Smooth muscle cell (in vitro differentiated cells): ENCODE results near the gene ADAMTS2. TPM values are rescaled to one million over a fixed set of nuclear protein-coding genes. Genes with fewer than 3 reads are reported as not detected.

Source experiments
- DNase-seq: peaks from one replicate; lab custom pipeline; 2025; ENCODE audit not compliant: unreplicated experiment; lab: John Stamatoyannopoulos, UW
- H2AFZ ChIP-seq: fragments of 200-600 bp; sonication (generic); 2 replicates; pipeline ENCODE4 v1.6.0; 2016; ENCODE audit warnings: antibody characterized with exemption, low read depth, mild to moderate bottlenecking
- H3F3A ChIP-seq: fragments of 200-600 bp; sonication (generic); 2 replicates; pipeline ENCODE4 v1.6.0; 2017; ENCODE audit warnings: antibody characterized with exemption, low read depth
- H3K27ac ChIP-seq: fragments of 200-600 bp; sonication (generic); 2 replicates; pipeline ENCODE4 v1.5.1; 2016; ENCODE audit warnings: low read depth, mild to moderate bottlenecking
- H3K27me3 ChIP-seq: fragments of 200-600 bp; sonication (generic); 2 replicates; pipeline ENCODE4 v1.6.1; 2016; ENCODE audit warnings: low read depth, mild to moderate bottlenecking
- H3K36me3 ChIP-seq: fragments of 200-600 bp; sonication (generic); 2 replicates; pipeline ENCODE4 v1.5.1; 2016; ENCODE audit warnings: low read depth
- H3K4me1 ChIP-seq: fragments of 200-600 bp; sonication (generic); 2 replicates; pipeline ENCODE4 v1.5.1; 2016; ENCODE audit warnings: low read depth
- H3K4me2 ChIP-seq: fragments of 200-600 bp; sonication (generic); 2 replicates; pipeline ENCODE4 v1.6.0; 2016; ENCODE audit warnings: mild to moderate bottlenecking
- H3K4me3 ChIP-seq: fragments of 200-600 bp; sonication (generic); 2 replicates; pipeline ENCODE4 v1.5.1; 2016; ENCODE audit warnings: mild to moderate bottlenecking
- H3K79me2 ChIP-seq: fragments of 200-600 bp; sonication (generic); 2 replicates; pipeline ENCODE4 v1.6.0; 2016; ENCODE audit warnings: low read depth, mild to moderate bottlenecking
- H3K9ac ChIP-seq: fragments of 200-600 bp; sonication (generic); 2 replicates; pipeline ENCODE4 v1.6.0; 2016; ENCODE audit warnings: low read depth
- H3K9me3 ChIP-seq: fragments of 200-600 bp; sonication (generic); replicated peaks from 2 replicates; pipeline ENCODE4 v1.5.1; 2016; ENCODE audit warnings: low read depth
- H4K20me1 ChIP-seq: fragments of 200-600 bp; sonication (generic); 2 replicates; pipeline ENCODE4 v1.6.0; 2016; ENCODE audit warnings: low read depth
- WGBS: methylation state at CpG from one replicate; pipeline ENCODE4 v1.1.7; 2016; ENCODE audit warnings: low lambda C conversion rate; 5-methylcytosine and 5-hydroxymethylcytosine counted together
- polyA plus RNA-seq: library from polyadenylated mRNA; unstranded; fragments of >200 nt; fragmentation: Nextera tagmentation; extraction: Ambion mirVana; gene quantifications from 2 replicates; pipeline ENCODE4 v1.2.1, GENCODE V29; 2016
- total RNA-seq: library from RNA; depleted of rRNA; stranded (reverse); fragments of >200 nt; gene quantifications from 2 replicates; pipeline ENCODE4 v1.2.3, GENCODE V29; 2014
- TF ChIP-seq, protein P1 (sequence below): fragments of 200-600 bp; sonication (generic); IDR thresholded peaks from 2 replicates; pipeline ENCODE4 v1.5.1; 2017; ENCODE audit warnings: borderline replicate concordance, mild to moderate bottlenecking, antibody characterized with exemption; ENCODE audit not compliant: insufficient read depth, poor library complexity, severe bottlenecking

ADAMTS2 gene
- total and polyA plus RNA-seq, 2 experiments from 2014 or later = 22.8 to 37.5 TPM

DNA sequence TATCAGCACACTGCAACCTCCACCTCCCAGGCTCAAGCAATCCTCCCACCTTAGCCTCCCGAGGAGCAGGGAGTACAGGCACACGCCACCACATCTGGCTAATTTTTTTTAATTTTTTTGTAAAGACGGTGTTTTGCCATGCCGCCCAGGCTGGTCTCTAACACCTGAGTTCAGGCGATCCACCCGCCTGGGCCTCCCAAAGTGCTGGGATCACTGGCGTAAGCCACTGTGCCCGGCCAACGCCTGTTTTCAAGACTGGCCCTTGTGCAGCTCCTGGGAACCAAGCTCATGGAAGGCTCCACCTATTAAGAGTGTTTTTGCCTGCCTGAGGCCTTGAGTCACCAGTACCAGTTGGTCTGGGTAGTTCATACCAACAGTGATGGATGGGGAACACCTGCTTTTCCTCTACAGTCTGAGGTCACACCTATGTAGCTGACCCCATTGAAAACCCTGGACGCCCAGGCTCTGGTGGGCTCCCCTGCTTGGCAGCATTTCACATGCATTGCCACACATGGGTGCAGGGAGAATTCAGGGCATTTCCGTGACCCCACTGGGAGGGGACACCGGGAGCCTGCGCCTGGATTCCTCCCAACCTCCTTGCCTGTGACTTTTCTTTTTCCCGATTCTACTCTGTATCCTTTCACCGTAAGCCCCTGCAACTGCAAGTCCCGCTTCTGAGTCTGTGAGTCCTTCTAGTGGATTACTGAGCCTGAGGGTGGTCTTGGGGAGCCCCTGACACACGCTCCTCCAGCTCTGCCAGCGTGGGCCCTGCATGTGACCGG lies 221.6 kb downstream of the ADAMTS2 start:
- WGBS = 95% methylated on average over 19 of the region's 19 CpGs
- TF ChIP-seq, protein P1, sequence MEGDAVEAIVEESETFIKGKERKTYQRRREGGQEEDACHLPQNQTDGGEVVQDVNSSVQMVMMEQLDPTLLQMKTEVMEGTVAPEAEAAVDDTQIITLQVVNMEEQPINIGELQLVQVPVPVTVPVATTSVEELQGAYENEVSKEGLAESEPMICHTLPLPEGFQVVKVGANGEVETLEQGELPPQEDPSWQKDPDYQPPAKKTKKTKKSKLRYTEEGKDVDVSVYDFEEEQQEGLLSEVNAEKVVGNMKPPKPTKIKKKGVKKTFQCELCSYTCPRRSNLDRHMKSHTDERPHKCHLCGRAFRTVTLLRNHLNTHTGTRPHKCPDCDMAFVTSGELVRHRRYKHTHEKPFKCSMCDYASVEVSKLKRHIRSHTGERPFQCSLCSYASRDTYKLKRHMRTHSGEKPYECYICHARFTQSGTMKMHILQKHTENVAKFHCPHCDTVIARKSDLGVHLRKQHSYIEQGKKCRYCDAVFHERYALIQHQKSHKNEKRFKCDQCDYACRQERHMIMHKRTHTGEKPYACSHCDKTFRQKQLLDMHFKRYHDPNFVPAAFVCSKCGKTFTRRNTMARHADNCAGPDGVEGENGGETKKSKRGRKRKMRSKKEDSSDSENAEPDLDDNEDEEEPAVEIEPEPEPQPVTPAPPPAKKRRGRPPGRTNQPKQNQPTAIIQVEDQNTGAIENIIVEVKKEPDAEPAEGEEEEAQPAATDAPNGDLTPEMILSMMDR = no peak
- Histone ChIP-seq H3K4me2 (no peak overlapping the region), H2AFZ (no peak overlapping the region), H3K9ac (no peak overlapping the region), H3K9me3 (no peaks in the 10 kb centered on the region), H3K36me3 (no peaks in the 10 kb centered on the region), H3K27ac (no peak overlapping the region), H3K27me3 (no peaks in the 10 kb centered on the region), H4K20me1 (no peaks in the 10 kb centered on the region), H3K4me3 (no peak overlapping the region), H3F3A (no peaks in the 10 kb centered on the region), H3K4me1 (no peaks in the 10 kb centered on the region), H3K79me2 (no peaks in the 10 kb centered on the region)
- no peak for DNase-seq

- Histone ChIP-seq H3K9me3 (no peaks in the 10 kb centered on the region), H3K79me2 (no peaks in the 10 kb centered on the region), H3K36me3 (no peaks in the 10 kb centered on the region), H3K27ac (no peak overlapping the region), H3K4me1 (no peaks in the 10 kb centered on the region), H4K20me1 (no peaks in the 10 kb centered on the region), H3K27me3 (no peaks in the 10 kb centered on the region), H3K4me2 (no peak overlapping the region), H3K4me3 (no peak overlapping the region), H3F3A (no peaks in the 10 kb centered on the region), H3K9ac (no peak overlapping the region), H2AFZ (no peak overlapping the region)
- DNase-seq = no peak
- TF ChIP-seq, protein P1 = no peak
- 96% methylated on average over 2 of the region's 2 CpGs for WGBS
Observed at GRCh38 chr5:179123109-179123426, 222.2 kb downstream of the ADAMTS2 start.

DNA sequence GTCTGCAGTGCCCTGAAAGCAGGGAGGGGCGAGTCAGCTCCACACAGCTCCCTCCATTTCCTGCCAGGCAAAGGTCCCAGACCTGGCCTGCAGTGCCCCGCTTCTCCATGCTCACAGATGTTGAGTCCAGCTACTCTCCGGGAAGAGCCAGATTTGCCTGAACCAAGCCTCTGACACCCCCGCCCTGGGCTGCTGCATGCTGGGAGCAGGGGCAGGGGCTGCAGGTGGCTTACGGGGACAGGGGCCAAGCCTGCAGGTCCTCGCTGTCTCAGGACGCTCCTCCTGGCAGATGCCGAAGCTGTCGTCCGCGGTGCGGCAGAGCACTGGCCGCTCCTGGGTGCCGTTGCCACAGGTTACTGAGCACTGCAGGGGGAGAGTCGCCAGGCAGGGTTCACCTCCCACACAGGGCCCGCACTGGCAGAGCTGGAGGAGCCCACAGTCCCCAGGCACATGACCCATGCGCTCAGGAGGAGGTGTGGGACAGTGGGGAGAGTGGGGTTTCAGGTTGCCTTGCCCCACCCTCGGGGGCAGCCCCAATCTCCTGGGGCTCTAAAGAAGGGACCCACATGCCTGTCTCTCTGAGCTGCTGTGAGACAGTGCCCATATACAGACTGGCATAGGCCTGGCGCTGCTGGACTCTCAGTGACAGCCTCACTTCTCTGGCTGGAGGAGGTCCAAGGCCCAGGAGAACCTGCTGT lies 222.7 kb downstream of the ADAMTS2 start:
- Histone ChIP-seq H3K79me2 (no peaks in the 10 kb centered on the region), H3K27me3 (no peaks in the 10 kb centered on the region), H2AFZ (no peak overlapping the region), H3K27ac (no peak overlapping the region), H4K20me1 (no peaks in the 10 kb centered on the region), H3K4me1 (no peaks in the 10 kb centered on the region), H3K36me3 (no peaks in the 10 kb centered on the region), H3F3A (no peaks in the 10 kb centered on the region), H3K4me2 (no peak overlapping the region), H3K9me3 (no peaks in the 10 kb centered on the region), H3K9ac (no peak overlapping the region), H3K4me3 (no peak overlapping the region)
- 91% methylated on average over 19 of the region's 19 CpGs for WGBS
- no peak for DNase-seq
- TF ChIP-seq, protein P1 = no peak

GRCh38 chr5:179121667-179122111 lies 223.6 kb downstream of the ADAMTS2 start:
- DNase-seq = no peak
- Histone ChIP-seq H3F3A (no peaks in the 10 kb centered on the region), H3K27ac (no peak overlapping the region), H3K36me3 (no peaks in the 10 kb centered on the region), H2AFZ (no peak overlapping the region), H3K4me3 (no peak overlapping the region), H3K4me2 (no peak overlapping the region), H3K9ac (no peak overlapping the region), H3K79me2 (no peaks in the 10 kb centered on the region), H3K27me3 (no peaks in the 10 kb centered on the region), H3K9me3 (no peaks in the 10 kb centered on the region), H4K20me1 (no peaks in the 10 kb centered on the region), H3K4me1 (no peaks in the 10 kb centered on the region)
- TF ChIP-seq, protein P1 = no peak
- 95% methylated on average over 20 of the region's 25 CpGs for WGBS
